Activated naive CD8-positive, alpha-beta T cell treated with anti-CD3 and anti-CD28 coated beads, Interleukin-2, amount 50 U/mL, for 16 hours (primary cell): Measurements from ENCODE around the gene EXOC5.

Experiments
- DNase-seq: peaks from one replicate; pipeline ENCODE4 v3.0.0-alpha.2; 2020; ENCODE audit warnings: low read depth, low spot score

EXOC5 gene

DNA sequence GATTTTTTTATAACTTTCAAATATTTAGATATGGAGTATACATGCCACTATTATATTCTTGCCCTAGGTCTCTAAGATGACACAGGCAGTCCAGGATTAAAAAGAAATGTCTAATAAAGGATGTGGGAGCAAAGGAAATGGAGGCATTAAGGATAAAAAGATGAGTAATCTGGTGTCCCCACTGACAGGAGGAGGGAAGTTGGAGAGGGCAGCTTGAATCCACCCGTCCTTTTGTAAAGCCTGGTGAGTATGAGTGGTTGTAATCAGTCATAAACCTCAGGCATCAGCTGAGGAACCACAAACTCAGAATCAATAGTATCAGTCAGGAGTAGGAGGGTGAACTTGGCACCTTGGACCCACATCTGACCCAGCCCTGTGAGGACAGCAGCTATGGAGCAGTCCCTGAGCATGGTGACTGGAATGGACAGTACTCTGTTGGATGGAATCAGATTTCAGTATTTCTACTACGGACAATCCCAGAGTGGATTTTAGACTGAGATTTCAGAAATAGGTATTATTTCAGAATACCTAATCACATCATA is 100.5 kb downstream of the EXOC5 start:
- no peak for DNase-seq

GRCh38 chr14:57161583-57162234 is 107.0 kb downstream of the EXOC5 start:
- no peak for DNase-seq

GRCh38 chr14:57160333-57160732 is 108.4 kb downstream of the EXOC5 start:
- DNase-seq: no peak

DNA sequence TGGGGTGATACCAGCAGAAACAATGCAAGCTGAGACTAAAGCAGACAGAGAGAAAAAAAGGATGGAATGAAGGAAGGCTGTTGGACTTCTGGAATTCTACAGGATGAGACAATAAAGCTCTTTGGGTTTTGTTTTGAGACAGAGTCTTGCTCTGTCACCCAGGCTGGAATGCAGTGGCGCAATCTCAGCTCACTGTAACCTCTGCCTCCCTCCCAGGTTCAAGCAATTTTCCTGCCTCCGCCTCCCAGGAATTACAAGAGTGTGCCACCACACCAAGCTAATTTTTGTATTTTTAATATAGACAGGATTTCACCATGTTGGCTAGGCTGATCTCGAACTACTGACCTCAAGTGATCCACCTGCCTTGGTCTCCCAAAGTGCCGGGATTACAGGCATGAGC is 115.4 kb downstream of the EXOC5 start:
- DNase-seq: no peak
